AG04450 (cell line): ENCODE measurements around the gene CCDC126. TPM values are rescaled to one million over a fixed set of nuclear protein-coding genes. Genes with fewer than 3 reads are reported as not detected.

ENCODE experiments used
- CTCF ChIA-PET: fragments of 300-600, 350-600 bp; formaldehyde crosslinking; extraction: SDS; loops from one replicate; lab custom pipeline; 2022; ENCODE audit warnings: antibody characterized with exemption, inconsistent platforms; lab: Charles Lee
- POLR2A ChIA-PET: fragments of 350-600 bp; formaldehyde crosslinking; extraction: SDS; loops from one replicate; lab custom pipeline; 2021; ENCODE audit warnings: antibody characterized with exemption, inconsistent platforms; lab: Yijun Ruan, JAX
- DNase-seq: peaks from one replicate; pipeline ENCODE4 v3.0.0-alpha.2; 2011; ENCODE audit warnings: low read depth, low spot score
- H3K27ac ChIP-seq: one replicate; pipeline ENCODE4 v1.5.1; 2012; ENCODE audit warnings: low read depth, low read length, control low read depth
- H3K27me3 ChIP-seq: one replicate; pipeline ENCODE4 v1.6.0; 2012; ENCODE audit warnings: low read length; ENCODE audit not compliant: control insufficient read depth, insufficient read depth
- H3K4me3 ChIP-seq: 2 replicates; pipeline ENCODE4 v1.5.1; 2011; ENCODE audit warnings: mild to moderate bottlenecking, low read depth, low read length, control low read depth
- H3K9me3 ChIP-seq: 2 replicates; pipeline ENCODE4 v1.5.1; 2012; ENCODE audit warnings: low read length; ENCODE audit not compliant: control insufficient read depth, insufficient read depth
- CTCF ChIP-seq: IDR thresholded peaks from 2 replicates; pipeline ENCODE4 v1.5.1; 2011; ENCODE audit warnings: low read depth, low read length, control low read depth, inconsistent platforms
- polyA plus RNA-seq: library from polyadenylated mRNA; depleted of rRNA; stranded (reverse); fragments of >200 nt; gene quantifications from 2 replicates; pipeline ENCODE4 v1.2.3, GENCODE V29; 2011

Gene CCDC126
- polyA plus RNA-seq, 1 experiment: 7.6 TPM

- CTCF ChIA-PET: interaction anchor here (0.5 to 2.1 kb wide), 2 partner anchors 14 to 43 kb away, joined by 3 to 5 read pairs; no protein-coding TSS in a partner anchor
- H3K4me3 ChIP-seq: no peak overlapping the region
- POLR2A ChIA-PET: no interaction called here
- peaks cover 24% of the 10 kb centered on the region for H3K9me3 ChIP-seq
- H3K27me3 ChIP-seq: no peaks in the 10 kb centered on the region
- DNase-seq: no peak
- no peak overlapping the region for H3K27ac ChIP-seq
- TF ChIP-seq CTCF: no peak
These were observed 56.8 kb downstream of the CCDC126 start for GRCh38 chr7:23653942-23654341.

DNA sequence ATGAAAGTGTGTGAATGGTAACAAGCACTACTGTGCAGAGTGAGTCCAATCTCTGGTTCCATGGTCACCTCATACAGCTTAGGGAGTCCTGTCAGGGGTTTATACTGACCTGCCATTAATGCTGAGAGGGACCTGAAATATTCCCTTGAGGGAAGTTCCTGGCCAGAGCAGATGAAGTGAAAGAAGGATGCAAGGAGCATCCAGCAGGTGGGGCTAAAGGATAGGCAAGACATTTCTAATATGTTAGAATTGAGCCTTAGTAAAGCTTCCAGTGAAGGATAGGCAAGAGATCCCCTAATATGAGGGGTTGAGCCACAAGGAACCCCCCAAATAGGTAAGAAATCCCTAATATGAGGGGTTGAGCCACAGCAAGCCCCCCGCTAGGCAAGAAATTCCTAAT, 57.3 kb downstream of the CCDC126 start:
- peak; percentile 47 for TF ChIP-seq CTCF
- CTCF ChIA-PET: interaction anchor here (0.5 to 2.1 kb wide), 2 partner anchors 13 to 43 kb away, joined by 3 to 5 read pairs; no protein-coding TSS in a partner anchor
- no peak for DNase-seq
- POLR2A ChIA-PET: no interaction called here
- H3K27me3 ChIP-seq: no peaks in the 10 kb centered on the region
- peaks cover 25% of the 10 kb centered on the region for H3K9me3 ChIP-seq
- no peak overlapping the region for H3K27ac ChIP-seq
- no peak overlapping the region for H3K4me3 ChIP-seq

DNA sequence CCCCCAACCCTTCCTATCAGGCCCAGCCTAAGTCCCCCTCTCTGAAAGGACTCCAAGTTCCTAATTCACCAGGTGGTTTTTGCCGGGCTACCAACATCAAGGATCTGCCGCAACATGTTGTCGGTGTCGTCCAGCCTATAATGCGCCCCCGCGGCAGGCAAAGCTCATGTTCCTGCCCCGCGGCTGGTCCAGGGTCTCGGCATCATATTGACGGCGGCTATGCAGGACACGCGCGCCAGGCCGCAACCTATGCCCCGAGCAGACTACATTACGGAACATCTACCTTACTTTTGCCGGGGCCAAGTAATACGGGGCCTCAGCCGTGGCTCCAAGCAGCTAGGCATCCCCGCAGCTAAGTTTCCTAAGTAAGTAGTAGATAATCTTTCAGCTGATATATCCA, 58.3 kb downstream of the CCDC126 start:
- CTCF ChIA-PET: interaction anchor here (0.6 to 2.1 kb wide), 5 partner anchors 16 to 55 kb away, joined by 3 to 9 read pairs (median 5); partner anchors contain the start of gene FAM221A
- H3K27me3 ChIP-seq: no peaks in the 10 kb centered on the region
- no peak overlapping the region for H3K27ac ChIP-seq
- POLR2A ChIA-PET: no interaction called here
- TF ChIP-seq CTCF: no peak
- no peak for DNase-seq
- H3K9me3 ChIP-seq: peaks cover 25% of the 10 kb centered on the region
- H3K4me3 ChIP-seq: no peak overlapping the region

DNA sequence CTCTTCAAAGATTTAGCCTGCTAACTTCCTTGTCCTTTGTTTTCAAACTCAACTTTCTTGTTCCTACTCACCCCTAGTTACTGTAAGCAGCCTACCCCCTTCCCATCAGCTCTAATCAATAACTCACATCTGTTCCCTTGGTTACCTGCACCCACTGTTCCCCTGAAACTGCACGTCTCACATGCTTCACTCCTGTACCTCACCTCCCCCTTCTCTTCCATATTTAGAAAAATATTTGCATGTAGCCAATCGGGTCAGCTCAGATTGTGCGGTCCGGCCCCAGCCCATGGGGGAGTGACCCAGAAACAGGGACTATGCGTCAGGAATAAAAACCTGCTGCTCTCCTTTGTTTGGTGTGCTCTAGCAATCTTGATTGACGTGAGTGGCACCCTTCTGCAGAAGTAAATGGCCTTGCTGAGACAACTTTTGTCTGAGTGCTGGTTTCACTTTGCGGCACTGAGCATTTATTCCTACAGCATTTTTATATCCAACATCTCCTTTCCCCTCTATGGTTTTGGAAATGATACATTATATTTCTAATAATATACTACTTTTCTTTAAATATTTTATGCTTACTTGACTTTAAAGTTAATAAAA, 61.7 kb downstream of the CCDC126 start:
- POLR2A ChIA-PET: interaction anchor here (0.6 kb wide), 1 partner anchor 27 kb away, joined by 3 read pairs; no protein-coding TSS in a partner anchor
- H3K9me3 ChIP-seq: peaks cover 16% of the 10 kb centered on the region
- no peaks in the 10 kb centered on the region for H3K27me3 ChIP-seq
- no peak for DNase-seq
- CTCF ChIA-PET: interaction anchor here (0.6 to 1.6 kb wide), 4 partner anchors 9 to 1907 kb away, joined by 3 to 4 read pairs (median 3); partner anchors contain the start of gene FAM221A
- TF ChIP-seq CTCF: no peak
- H3K27ac ChIP-seq: no peak overlapping the region
- no peak overlapping the region for H3K4me3 ChIP-seq

- Histone ChIP-seq H3K27ac (no peak overlapping the region), H3K4me3 (no peak overlapping the region), H3K9me3 (peaks cover 3% of the 10 kb centered on the region; the same call in 1 of the 2 replicates), H3K27me3 (no peaks in the 10 kb centered on the region)
- CTCF ChIA-PET: interaction anchor here (0.6 kb wide), 1 partner anchor 91 kb away, joined by 3 read pairs; no protein-coding TSS in a partner anchor
- no peak for DNase-seq
- no peak for TF ChIP-seq CTCF
- POLR2A ChIA-PET: no interaction called here
These were observed 64.2 kb downstream of the CCDC126 start for GRCh38 chr7:23661385-23661784.
